Stimulated activated CD4-positive, alpha-beta T cell treated with anti-CD3 and anti-CD28 coated beads, Interleukin-15, amount 100 ng/mL, for 1 hour (primary cell): ENCODE data around the gene DHX16.

Experiments
- DNase-seq, 2 donors: peaks; one replicate each; pipeline ENCODE4 v3.0.0-alpha.2; 2020; ENCODE audit warnings: low read depth in 1 of 2, low spot score in 1 of 2

The DHX16 gene

GRCh38 chr6:30610065-30610464 is 62.7 kb downstream of the DHX16 start:
- no peak for DNase-seq

- DNase-seq: no peak
Measured at GRCh38 chr6:30603961-30604360, 68.8 kb downstream of the DHX16 start.
